Fibroblast of upper back skin (primary cell): ENCODE results near the gene JMJD7.

ENCODE experiments used
- DNase-seq: peaks from one replicate; pipeline ENCODE4 v3.0.0-alpha.2; 2013

JMJD7 gene

GRCh38 chr15:41868321-41868720 is 40.4 kb downstream of the JMJD7 start:
- no peak for DNase-seq

GRCh38 chr15:41869770-41870688 is 42.1 kb downstream of the JMJD7 start:
- DNase-seq = no peak

GRCh38 chr15:41870689-41871081 is 42.8 kb downstream of the JMJD7 start:
- DNase-seq = peak; percentile 40

GRCh38 chr15:41871175-41871905 is 43.4 kb downstream of the JMJD7 start:
- DNase-seq = no peak

GRCh38 chr15:41872166-41872747 is 44.4 kb downstream of the JMJD7 start:
- DNase-seq = no peak

- no peak for DNase-seq
Observed at GRCh38 chr15:41873711-41874110, 45.8 kb downstream of the JMJD7 start.

GRCh38 chr15:41874736-41875135 is 46.8 kb downstream of the JMJD7 start:
- DNase-seq = no peak

- DNase-seq = no peak
Observed at GRCh38 chr15:41876007-41876406, 48.1 kb downstream of the JMJD7 start.

GRCh38 chr15:41876689-41877088 is 48.8 kb downstream of the JMJD7 start:
- no peak for DNase-seq

- DNase-seq = no peak
Observed at GRCh38 chr15:41877631-41878354, 49.9 kb downstream of the JMJD7 start.

GRCh38 chr15:41878355-41878699 is 50.4 kb downstream of the JMJD7 start:
- DNase-seq = no peak

- DNase-seq = no peak
Observed at GRCh38 chr15:41879321-41879845, 51.5 kb downstream of the JMJD7 start.

GRCh38 chr15:41880156-41880877 is 52.4 kb downstream of the JMJD7 start:
- no peak for DNase-seq

GRCh38 chr15:41881086-41881485 is 53.2 kb downstream of the JMJD7 start:
- no peak for DNase-seq

- DNase-seq = no peak
Observed at GRCh38 chr15:41881550-41881919, 53.6 kb downstream of the JMJD7 start.

- no peak for DNase-seq
Observed at GRCh38 chr15:41881920-41882688, 54.2 kb downstream of the JMJD7 start.

- no peak for DNase-seq
Observed at GRCh38 chr15:41882689-41883483, 55.0 kb downstream of the JMJD7 start.

- DNase-seq = no peak
Observed at GRCh38 chr15:41883484-41883825, 55.6 kb downstream of the JMJD7 start.

GRCh38 chr15:41884458-41884857 is 56.6 kb downstream of the JMJD7 start:
- DNase-seq = no peak

GRCh38 chr15:41885321-41885720 is 57.4 kb downstream of the JMJD7 start:
- no peak for DNase-seq

GRCh38 chr15:41885841-41886240 is 57.9 kb downstream of the JMJD7 start:
- no peak for DNase-seq
